Measurements from ENCODE around the gene SCGB1C2.

DNA sequence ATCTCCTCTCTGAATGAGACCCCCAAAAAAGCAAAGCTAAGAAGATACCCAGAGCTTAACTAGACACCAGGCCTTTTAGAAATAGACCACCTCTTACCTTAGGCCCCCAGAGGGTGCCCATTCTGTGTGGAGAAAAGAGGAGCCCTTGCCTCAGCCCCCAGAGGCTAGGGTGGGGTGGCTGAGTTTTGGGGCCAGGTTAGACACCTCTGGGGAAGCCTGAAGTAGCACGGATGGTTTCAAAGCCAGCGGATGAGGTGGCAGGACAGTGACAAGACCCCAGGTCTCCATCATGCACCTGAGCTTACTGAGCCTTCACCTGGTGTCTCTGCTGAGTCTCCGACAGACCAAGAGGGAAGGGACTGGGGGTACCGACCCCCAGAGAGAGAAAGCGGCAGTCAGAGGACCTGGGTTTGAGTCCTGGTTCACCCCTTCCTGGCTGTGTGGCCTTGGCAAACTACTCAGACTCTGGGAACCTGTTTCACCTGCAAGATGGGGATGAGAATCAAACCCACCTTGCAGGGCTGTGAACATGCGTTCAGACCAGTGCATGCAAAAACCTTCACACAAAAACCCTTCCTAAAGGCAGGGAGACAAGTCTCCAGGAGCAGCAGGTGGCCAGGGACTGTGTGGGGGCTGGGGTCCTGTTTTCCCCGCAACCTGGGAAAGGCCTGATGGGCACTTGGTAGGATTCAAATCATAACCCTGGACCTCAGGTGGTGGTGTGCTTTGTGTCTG lies 7.7 kb downstream of the SCGB1C2 start:
- TF ChIP-seq, protein P1, sequence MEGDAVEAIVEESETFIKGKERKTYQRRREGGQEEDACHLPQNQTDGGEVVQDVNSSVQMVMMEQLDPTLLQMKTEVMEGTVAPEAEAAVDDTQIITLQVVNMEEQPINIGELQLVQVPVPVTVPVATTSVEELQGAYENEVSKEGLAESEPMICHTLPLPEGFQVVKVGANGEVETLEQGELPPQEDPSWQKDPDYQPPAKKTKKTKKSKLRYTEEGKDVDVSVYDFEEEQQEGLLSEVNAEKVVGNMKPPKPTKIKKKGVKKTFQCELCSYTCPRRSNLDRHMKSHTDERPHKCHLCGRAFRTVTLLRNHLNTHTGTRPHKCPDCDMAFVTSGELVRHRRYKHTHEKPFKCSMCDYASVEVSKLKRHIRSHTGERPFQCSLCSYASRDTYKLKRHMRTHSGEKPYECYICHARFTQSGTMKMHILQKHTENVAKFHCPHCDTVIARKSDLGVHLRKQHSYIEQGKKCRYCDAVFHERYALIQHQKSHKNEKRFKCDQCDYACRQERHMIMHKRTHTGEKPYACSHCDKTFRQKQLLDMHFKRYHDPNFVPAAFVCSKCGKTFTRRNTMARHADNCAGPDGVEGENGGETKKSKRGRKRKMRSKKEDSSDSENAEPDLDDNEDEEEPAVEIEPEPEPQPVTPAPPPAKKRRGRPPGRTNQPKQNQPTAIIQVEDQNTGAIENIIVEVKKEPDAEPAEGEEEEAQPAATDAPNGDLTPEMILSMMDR (conservative IDR thresholded peaks at IDR 0.05 in 1 of 2, IDR thresholded peaks at IDR 0.05 in 1 of 2; ENCODE audit: extremely low read depth in 1 of 2, insufficient read depth in 1 of 2, low read depth in 1 of 2, low read length in 2 of 2): no peak
- no peak for TF ChIP-seq EZH2 (IDR thresholded peaks at IDR 0.05; ENCODE audit: borderline replicate concordance, low read length)

All from mammary epithelial cell (primary cell).